Fibroblast of skin of right quadriceps (primary cell): Measurements from ENCODE around the gene FGD4.

Source experiments
- DNase-seq: peaks from one replicate; pipeline ENCODE4 v3.0.0-alpha.2; 2013

FGD4 gene

DNA sequence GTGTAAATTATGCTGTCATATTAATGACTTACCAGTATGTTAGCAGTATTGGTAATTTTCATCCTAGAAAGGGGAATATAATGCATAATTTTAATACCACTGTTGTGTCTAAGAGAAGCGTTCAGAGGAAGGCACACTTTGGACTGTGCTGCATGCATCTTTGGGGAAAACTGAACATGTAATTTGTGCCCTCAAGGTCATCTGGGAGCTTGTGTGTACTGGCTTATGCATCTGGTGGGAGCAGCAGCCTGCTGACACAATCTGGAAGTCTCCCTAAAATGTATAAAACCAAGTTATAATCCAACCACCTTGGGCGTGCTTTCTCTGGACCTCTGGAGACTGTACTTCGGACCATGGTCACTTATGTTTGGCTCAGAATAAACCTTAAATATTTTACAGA lies 14.1 kb downstream of the FGD4 start:
- no peak for DNase-seq

DNA sequence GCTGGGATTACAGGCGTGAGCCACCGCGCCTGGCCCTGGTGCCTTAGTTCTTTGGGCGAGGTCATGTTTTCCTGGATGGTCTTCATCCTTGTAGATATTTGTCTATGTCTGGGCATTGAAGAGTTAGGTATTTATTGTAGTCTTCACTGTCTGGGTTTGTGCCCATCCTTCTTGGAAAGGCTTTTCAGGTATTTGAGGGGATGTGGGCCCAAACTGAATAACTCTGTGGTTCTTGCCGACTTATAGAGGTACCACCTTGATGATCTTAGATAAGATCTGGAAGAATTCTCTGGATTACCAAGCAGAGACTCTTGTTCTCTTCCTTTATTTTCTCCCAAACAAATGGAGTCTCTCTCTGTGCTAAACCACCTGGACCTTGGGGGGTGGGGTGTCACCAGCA lies 18.9 kb downstream of the FGD4 start:
- no peak for DNase-seq

DNA sequence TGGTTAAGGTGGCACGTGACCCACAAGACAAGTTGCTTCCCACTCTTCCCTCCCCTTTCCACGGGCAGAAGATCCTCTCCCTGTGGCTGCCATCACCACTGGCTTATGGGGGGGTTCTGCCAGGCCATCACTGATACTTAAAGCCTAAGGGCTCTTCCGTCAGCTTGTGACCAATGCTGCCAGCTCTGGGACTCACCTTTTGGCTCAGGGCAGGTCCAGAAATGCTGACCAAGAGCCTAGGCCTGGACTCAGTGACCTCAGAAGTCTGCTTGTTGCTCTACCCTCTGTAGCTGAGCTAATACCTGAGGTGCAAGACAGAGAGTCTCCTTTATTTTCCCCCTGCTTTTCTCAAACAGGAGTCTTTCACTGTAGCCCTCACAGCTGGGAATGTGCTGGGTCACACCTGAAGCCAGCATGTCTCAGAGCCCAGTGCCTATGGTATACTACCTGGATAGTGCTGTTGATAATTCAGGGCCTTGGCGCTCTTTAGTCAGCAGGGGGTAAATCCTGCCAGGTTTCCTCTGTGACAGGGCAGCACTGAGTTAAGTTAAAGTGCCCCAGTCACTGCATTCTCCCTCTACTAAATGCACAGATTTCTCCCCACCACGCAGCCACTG lies 19.7 kb downstream of the FGD4 start:
- no peak for DNase-seq

GRCh38 chr12:32419520-32419960 lies 20.2 kb downstream of the FGD4 start:
- DNase-seq: no peak

DNA sequence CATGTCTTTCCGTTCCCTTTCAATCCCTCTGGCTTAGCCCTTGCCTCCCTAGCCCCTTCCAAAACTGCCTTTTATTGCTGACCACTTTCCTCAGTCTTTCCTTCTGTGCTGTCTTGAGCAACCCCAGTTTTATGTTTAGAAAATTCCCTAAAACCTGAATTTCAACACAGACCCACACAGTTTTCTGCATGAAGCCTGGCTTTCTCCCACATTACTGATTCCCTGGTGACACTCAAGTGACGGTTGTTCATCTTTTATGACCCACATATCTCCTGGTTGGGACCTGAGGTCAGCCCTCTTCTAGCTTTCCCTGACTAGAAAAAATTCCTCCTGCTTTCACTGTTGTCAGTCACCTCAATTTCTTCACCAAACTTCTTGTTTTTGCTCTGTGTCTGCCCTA lies 21.0 kb downstream of the FGD4 start:
- no peak for DNase-seq

DNA sequence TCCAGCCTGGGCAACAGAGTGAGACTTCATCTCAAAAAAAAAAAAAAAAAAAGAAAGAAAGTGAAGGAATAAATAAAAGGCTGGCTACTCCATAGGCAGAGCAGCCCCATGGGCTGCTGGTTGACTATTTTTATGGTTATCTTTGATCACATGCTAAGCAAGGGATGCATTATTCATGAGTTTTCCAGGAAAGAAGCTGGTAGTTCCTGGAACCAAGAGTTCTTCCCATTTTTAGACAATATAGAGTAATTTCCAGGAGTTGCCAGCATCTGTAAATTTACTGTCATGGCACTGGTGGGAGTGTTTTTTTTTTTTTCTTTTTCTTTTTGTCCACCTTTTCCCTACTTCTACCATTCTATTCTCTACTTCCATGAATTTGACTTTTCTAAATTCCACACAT lies 24.2 kb downstream of the FGD4 start:
- DNase-seq: no peak

DNA sequence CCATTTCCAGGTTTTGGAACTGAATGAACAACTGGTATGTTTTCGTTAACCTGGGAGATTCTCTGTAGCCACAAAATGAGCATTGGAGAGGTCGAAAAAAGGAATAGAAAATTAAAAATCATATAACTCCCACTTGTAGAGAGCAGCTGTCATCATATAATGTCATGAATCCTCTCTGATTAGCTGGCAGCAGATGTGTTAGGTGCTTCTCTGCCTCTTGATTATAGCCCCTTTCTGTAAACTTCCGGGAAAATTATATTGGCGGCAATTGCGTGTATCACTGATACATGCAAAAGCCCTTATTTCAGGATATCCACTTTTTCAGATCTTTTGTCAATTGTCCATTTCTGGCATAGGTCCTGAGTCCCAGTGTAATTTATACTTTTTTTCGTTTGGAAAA lies 31.7 kb downstream of the FGD4 start:
- DNase-seq: no peak

- no peak for DNase-seq
Measured at GRCh38 chr12:32435921-32436705, 36.8 kb downstream of the FGD4 start.

DNA sequence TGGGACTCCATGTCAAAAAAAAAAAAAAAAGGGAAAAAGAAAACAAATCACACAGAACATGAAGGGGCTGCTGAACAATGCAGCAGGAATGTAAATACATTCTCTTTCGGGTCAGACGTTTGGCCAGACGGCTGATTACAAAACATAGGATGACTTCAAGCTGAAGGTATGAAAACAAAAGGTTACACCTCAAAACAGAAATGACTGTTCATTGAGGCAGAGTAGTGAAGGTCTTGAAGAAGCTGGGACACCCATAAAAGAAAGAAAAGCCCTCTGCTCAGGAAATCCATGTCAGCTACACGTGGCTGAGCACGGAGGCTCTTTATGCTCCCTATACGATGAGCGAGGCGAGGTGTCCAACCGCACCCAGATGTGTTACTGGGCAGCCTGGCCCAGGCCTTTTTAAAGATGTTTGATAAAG lies 37.7 kb downstream of the FGD4 start:
- DNase-seq: peak; percentile 62

- no peak for DNase-seq
Measured at GRCh38 chr12:32440120-32440865, 40.9 kb downstream of the FGD4 start.

- no peak for DNase-seq
Measured at GRCh38 chr12:32443491-32443890, 44.1 kb downstream of the FGD4 start.

- DNase-seq: peak; percentile 68
Measured at GRCh38 chr12:32444895-32445294, 45.5 kb downstream of the FGD4 start.

GRCh38 chr12:32445356-32445755 lies 46.0 kb downstream of the FGD4 start:
- no peak for DNase-seq

DNA sequence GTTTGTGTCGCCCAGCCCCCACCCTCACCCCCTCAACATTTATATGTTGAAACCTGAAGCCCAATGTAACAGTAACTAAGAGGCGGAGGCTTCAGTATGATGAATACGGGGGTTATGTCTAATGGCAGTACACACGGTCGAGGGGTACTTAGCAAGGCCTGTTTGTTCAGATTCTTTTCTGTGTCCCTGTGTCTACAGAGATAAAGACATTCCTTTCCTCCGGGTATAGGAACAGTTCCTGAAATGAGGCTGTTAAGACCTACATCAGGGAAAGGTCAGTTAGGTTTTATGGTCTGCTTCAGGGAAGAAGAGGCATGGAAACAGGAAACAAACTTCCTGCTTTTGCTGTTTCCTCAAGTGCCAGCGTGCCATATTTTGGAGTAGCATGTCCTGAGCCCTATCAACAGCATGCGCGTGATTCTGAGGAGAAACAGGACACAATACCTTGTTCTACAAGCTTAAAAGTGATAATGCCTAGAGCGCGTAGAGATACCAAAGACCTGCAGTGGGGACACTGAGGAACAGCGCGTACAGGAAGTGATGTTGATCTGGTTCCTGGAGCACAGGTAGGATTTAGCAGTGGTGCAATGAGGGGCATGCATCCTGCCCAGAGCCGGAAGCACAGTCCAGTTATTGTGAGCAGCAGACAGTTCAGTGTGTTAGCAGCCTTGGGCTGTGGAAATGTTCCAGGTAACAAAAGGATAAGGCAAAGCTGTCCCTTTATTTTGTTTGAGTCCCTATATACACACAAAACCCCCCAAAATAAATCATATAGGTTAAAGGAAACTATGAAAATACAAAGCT lies 47.2 kb downstream of the FGD4 start:
- no peak for DNase-seq

- no peak for DNase-seq
Measured at GRCh38 chr12:32448586-32448985, 49.2 kb downstream of the FGD4 start.

GRCh38 chr12:32450363-32450762 lies 51.0 kb downstream of the FGD4 start:
- DNase-seq: no peak

DNA sequence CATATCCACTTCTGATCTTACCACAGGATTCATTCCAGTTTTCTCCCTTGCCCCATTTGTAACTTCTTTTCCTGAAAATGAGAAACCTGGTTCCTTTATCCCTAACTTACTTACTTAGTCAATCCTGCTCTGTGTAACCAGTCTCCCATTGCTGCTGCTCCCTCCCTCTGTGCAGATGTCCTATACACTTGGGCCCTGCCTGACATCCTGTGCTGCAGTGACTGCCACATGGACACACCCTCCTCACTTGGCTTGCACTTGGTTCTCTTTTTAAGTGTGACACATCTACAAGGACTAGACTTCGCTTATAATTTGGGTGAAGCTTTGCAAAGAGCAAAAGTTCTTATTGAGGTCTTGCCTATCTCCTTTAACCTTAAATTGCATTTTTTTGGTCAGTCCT lies 51.4 kb downstream of the FGD4 start:
- DNase-seq: no peak

- DNase-seq: no peak
Measured at GRCh38 chr12:32451816-32452215, 52.5 kb downstream of the FGD4 start.

- DNase-seq: peak; percentile 17
Measured at GRCh38 chr12:32454075-32454474, 54.7 kb downstream of the FGD4 start.

- DNase-seq: no peak
Measured at GRCh38 chr12:32454866-32455265, 55.5 kb downstream of the FGD4 start.

DNA sequence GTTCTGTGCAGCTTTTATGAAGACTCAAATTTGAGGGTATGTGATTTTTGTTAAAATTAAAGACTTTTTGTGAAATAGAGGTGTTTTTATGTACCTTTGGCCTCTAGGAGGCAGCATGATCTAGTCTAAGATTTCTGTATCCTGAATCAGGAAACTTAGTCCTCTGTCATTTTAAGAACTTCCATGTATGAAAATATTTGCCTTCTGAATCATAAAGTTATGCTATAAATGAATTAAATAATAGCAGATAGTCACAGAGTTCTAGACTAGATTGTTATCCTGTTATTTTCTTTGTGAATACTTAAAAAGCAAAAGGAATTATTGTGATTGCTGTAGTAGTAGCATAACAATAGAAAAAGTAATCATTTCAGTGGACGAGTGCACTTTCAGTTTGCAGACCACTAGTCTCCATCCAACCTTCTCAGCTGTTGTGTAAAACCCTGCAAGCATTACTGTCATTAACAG lies 56.3 kb downstream of the FGD4 start:
- peak; percentile 60 for DNase-seq

DNA sequence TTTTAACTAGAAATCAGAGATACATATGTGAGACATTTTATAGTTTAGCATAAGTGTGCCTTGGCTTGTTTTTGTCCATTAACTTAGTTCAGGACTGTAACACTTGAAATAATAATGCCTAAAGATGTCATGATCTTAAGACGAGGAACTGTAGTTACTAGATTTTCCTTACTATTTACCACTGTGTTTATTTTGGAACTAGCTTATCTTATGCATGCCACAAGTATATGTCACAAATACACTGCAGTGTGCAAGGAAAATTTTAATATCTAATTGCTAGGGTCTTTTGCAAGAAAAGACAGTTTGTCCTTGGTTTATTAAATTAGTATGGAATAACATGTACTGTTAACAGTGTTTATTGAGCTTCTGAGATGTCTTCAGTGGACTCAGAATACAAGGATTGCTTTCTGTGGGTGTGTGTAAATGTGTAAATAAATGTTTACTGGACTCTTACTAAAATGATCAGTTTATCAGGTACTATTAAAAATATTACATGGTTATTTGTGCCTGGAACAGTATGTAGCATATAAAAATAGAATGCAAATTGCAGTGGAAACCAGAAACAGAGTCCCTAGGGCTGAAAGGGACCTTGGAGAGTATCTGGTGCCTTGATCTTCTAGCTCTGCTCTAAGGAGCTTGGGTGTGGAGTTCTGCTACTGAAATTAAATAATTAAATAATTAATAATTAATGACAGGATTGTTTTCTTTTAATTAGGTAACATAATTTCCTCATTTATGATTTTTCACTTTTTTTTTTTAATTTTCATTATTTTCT lies 58.1 kb downstream of the FGD4 start:
- no peak for DNase-seq
